Hematopoietic multipotent progenitor cell treated with erythropoietin and hydrocortisone succinate and interleukin-3 and kit ligand, for 4 days (in vitro differentiated cells): Measurements from ENCODE around the gene ATP7A.
"Not testable (repeated sequence)": the region's sequence is repeated elsewhere in the genome, so short reads cannot be mapped to it uniquely, and the experiment has no call there.

Source experiments
- DNase-seq: peaks from one replicate; pipeline ENCODE4 v3.0.0-alpha.2; 2015

Gene ATP7A

DNA sequence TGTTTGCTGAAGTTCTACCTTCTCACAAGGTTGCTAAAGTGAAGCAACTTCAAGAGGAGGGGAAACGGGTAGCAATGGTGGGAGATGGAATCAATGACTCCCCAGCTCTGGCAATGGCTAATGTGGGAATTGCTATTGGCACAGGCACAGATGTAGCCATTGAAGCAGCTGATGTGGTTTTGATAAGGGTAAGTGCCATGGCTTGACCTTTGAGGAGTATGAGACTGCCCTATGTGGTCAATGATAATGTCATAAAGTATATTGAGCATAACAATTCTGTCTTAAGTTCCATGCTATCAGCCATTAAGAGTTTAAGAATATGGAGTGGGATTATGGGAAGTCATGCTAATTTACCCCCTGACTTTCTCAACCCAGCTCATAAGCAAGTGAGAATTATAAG lies 132.1 kb downstream of the ATP7A start:
- DNase-seq: no peak

DNA sequence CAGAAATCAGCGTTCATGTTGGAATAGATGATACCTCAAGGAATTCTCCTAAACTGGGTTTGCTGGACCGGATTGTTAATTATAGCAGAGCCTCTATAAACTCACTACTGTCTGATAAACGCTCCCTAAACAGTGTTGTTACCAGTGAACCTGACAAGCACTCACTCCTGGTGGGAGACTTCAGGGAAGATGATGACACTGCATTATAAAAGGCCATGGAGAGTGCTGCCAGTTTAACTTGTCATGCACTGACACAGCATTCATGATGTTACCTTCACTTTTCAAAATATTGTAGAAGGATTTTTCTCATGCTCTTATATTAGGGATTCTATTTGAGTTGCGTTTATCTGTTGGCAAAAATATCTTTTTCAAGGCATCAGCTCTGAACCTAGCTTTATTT lies 135.9 kb downstream of the ATP7A start:
- DNase-seq: no peak

DNA sequence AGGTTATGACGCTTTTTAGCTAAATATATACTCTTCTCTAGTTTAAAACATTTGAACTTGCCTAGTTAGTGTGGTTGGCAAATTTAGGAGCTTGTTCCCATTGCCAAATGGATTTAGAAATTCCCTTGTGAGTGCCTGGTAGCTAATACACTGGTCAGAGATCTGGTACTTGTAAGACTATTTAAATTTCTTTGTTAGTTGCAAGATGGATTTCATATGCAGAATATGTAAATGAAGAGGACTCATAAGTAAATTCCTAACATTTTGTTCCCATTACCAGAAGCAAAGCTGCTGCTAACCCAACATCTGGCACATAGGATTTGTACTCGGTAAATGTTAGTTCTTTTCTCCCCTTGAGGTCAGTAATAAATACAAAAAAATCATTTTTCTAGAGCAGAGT lies 137.6 kb downstream of the ATP7A start:
- no peak for DNase-seq

DNA sequence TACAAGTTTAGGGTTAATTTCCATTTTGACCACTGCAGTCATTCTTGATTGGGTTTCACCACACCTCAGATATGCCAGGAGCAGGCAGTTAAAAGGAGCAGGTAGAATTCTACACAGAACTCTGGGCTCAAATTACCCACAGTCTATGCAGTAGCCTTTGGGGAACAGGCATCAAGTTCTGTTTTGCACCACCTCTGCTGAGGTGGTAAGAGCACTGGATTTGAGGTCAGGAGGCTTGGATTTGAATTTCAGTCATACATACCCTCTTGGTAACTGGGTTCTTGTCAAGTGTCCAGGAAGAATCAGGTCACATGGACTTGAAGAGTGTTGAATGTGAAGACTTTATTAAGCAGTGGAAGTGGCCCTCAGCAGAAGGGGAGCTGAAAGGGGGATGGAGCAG lies 153.2 kb downstream of the ATP7A start:
- no peak for DNase-seq

DNA sequence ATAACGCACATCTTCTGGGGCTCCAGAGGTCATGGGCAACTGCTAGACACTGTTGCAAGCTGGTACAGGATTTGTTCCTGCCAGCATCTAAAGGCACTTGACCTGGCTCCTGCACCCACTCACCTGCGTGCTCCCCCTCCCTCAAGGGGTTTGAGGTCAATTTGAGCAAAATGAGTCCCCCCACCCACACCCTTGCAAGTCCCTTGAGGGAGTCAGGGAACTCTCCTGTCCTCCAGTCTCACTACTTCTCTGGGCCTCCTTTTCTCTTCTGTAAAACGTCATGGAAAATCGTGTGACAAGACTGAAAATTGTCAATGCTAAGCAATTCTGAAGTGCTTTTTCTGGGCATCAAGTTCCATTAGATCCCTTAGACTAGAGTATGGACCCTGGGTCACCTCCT lies 153.7 kb downstream of the ATP7A start:
- no peak for DNase-seq

DNA sequence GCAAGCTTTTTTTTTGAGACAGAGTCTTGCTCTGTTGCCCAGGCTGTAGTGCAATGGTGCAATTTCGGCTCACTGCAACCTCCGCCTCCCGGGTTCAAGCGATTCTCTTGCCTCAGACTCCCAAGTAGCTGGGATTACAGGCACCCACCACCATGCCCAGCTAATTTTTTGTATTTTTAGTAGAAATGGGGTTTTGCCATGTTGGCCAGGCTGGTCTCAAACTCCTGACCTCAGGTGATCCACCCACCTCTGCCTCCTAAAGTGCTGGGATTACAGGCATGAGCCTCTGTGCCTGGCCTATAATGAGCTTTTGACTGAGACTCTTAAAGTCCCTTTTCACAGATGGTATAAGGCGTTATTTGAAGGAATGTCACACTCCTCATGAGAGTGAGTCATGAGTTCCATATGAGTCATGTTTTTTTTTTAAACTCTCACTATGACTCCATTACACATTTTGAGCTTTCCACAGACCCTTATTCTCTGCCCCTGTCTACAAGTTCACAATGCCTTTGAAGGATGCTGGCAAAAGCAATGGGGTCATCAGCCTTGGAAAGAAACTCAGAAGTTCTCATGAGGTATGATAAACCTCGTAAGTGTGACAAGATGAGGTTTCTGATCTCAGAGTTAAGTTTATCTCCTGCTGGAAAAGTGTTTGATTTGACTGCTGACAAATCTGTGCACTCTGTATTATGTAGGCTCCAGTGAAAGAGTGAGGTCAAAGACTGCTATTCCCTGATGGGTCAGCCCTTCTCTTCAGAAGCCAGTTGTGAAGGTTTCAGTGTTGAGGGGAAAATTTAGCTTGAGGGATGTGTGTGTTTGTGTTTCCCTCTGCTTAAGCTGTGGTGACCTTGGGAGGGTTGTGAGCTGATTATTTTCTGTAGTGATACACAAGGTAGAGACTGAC lies 154.5 kb downstream of the ATP7A start:
- peak; percentile 3 for DNase-seq

DNA sequence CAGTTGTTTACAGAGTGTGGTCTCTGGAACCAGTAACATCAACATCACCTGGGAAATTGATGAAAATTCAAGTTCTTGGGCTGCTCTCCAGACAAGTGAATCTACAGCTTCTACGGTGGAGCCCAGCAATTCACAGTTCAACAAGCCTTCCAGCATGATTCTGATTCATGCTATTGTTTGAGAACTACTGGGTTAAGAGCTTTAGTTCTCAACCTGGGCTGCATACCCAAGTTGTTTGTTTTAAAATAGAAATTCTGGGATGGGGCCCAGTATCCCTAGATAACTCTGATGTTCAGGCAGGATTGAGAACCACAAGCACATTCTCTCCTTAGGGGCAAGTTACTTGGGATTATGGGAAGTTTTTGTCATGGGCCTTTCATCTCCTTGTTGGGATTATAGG lies 155.6 kb downstream of the ATP7A start:
- DNase-seq: no peak

DNA sequence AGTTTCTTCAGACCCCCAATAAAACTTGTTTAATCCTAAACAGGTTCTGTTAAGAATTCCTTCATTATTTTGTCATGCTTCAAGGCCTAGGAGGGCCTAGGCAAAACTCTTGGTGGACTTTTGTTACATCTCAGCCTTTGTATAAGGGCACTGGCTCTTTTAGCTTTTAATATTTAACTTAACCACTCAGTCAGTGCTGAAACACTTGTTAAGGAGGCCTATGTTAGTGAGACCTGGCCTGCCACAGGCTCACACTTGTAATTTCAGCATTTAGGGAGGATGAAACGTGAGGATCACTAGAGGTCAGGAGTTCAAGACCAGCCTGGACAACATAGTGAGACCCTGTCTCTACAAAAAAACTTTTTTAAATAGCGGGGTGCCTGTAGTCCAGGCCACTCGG lies 160.8 kb downstream of the ATP7A start:
- DNase-seq: no peak

DNA sequence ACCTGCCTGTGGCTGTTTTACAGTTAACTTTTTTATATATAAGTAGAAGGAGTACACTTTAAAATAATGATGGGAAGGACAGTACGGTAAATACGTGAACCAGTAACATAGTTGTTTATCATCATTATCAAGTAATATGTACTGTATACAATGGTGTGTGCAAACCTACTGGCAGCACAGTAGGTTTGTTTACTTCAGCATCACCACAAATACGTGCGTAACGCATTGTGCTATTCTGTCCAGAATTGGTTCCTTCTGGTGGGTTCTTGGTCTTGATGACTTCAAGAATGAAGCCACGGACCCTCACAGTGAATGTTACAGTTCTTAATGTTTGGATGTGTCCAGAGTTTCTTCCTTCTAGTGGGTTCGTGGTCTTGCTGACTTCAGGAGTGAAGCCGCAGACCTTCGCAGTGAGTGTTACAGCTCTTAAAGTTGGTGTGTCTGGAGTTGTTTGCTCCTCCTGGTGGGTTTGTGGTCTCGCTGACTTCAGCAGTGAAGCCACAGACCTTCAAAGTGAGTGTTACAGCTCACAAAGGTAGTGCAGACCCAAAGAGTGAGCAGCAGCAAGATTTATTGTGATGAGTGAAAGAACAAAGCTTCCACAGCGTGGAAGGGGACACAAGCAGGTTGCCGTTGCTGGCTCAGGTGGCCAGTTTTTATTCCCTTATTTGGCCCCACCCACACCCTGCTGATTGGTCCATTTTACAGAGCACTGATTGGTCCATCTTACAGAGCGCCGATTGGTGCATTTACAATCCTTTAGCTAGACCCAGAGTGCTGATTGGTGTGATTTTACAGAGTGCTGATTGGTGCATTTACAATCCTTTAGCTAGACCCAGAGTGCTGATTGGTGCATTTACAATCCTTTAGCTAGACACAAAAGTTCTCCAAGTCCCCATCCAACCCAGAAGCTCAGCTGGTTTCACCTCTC lies 162.9 kb downstream of the ATP7A start:
- DNase-seq: not testable (repeated sequence)

DNA sequence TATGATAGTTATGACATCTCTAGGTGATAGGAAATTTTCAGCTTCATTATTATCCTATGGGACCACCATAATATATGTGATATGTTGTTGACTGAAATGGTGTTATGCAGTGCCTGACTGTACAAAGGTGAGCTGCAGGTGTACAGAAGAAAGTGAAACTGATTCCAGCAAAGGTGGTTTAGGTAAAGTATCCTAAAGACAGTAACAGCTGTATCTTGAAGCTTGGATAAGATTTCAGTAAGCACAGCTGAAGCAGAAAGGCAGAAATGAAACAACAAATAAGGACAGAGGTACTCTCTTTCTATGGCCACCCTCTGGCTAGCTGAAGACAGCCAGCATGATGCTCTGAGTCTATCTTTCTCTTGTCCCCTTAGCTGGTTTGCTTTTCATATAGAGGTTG lies 163.6 kb downstream of the ATP7A start:
- no peak for DNase-seq

DNA sequence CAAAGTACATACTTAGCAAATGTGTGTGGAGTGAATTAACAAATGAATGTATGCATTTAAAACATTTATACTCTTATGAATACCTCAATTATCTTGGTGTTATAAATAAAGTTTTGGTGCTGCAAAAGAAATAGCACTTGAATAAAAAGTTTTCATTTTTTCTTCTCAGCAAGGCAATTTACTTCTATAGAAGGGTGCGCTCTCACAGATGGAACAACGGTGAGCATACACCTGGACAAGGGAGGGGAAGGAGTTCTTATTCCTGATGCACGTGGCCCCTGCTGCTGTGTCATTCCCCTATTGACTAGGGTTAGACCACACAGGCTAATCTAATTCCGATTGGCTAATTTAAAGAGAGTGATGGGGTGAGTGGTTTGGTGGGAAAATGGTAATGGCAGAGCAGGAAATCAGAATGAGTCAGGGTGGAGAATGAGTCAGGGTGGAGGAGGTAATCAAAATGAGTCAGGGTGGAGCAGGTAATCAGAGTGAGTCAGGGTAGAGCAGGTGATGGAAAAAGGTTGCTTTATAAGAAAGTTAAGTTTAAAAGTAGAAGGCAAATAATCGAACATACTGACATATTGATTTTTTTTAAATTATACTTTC lies 165.4 kb downstream of the ATP7A start:
- no peak for DNase-seq

DNA sequence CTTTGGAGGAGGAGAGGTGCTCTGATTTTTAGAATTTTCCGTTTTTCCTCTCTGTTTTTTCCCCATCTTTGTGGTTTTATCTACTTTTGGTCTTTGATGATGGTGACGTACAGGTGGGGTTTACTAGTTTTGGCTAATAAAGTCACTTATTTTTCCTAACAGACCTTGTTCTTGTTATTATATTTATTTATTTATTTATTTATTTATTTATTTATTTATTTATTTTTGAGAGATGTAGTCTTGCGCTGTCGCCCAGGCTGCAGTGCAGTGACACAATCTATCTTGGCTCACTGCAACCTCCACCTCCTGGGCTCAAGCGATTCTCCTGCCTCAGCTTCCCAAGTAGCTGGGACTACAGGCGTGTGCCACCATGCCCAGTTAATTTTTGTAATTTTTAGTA lies 170.9 kb downstream of the ATP7A start:
- DNase-seq: not testable (repeated sequence)

DNA sequence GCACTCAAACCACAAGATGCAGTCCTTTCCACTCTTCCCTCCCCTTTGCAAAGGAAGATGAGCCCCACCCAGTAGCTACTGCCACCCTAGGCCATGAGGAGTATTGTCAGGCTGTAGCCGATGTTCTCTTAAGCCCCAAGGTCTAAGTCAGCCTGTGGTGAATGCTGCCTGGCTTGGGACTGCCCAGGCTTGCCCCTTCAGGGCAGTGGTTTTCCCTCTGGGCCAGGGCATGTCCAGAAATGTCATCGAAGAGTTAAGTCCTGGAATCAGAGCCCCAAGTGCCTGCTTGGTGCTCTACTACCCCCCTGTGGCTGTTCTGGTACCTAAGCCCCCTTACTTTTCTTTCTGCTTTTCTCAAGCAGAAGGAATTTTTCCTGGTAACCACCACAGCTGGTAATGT lies 181.8 kb downstream of the ATP7A start:
- peak; percentile 61 for DNase-seq

DNA sequence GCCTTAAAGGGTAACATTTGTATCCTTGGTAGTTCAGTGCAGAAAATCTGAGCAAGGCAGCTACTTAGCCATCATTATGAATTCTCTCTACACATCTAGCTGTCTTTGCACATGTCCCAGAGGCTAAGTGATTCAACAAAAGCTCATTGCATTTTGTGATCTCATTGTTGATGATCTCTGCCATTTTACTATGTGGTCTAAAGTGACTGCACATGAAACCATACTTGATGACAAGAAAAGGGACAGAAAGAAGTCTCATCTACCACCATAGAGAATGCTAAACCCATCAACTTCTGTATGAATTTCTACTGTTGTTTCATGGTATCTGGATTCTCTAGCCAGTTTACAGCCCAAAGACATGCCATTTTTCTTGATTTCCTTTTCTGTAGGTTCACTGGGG lies 187.6 kb downstream of the ATP7A start:
- no peak for DNase-seq
